ENCODE data around the gene LYL1.

LYL1 gene

GRCh38 chr19:13055213-13056051 lies 47.2 kb downstream of the LYL1 start:
- DNase-seq: no peak

GRCh38 chr19:13054626-13055212 lies 47.9 kb downstream of the LYL1 start:
- DNase-seq: no peak

GRCh38 chr19:13053761-13054625 lies 48.7 kb downstream of the LYL1 start:
- no peak for DNase-seq

GRCh38 chr19:13053238-13053637 lies 49.4 kb downstream of the LYL1 start:
- no peak for DNase-seq

GRCh38 chr19:13052447-13053175 lies 50.0 kb downstream of the LYL1 start:
- no peak for DNase-seq

GRCh38 chr19:13051557-13052165 lies 51.0 kb downstream of the LYL1 start:
- DNase-seq: peak; percentile 42 to 53

GRCh38 chr19:13050274-13050673 lies 52.4 kb downstream of the LYL1 start:
- DNase-seq: no peak
